HepG2 (cell line): ENCODE data around the gene THPO. TPM values are rescaled to one million over a fixed set of nuclear protein-coding genes. Genes with fewer than 3 reads are reported as not detected.
A peak's percentile ranks its signal among the peaks of the same experiment; 100 is the strongest.

ENCODE experiments used
- ATAC-seq: fragments of 200-7000 bp; cut with Tn5 transposase; 3 replicates; pipeline ENCODE4 v1.9.1; 2020; ENCODE audit warnings: mild to moderate bottlenecking, moderate library complexity
- BruUV-seq: library from RNA; stranded (reverse); fragments of 400-500 nt; replicated peaks from 2 replicates; lab custom pipeline; 2021; lab: Mats Ljungman, UMichigan
- CTCF ChIA-PET: fragments of 300-600 bp; formaldehyde crosslinking; extraction: SDS; loops from one replicate; lab custom pipeline; 2021; ENCODE audit warnings: low total read pairs, inconsistent platforms, low intra/inter-chr PET ratio; lab: Yijun Ruan, JAX
- POLR2A ChIA-PET: fragments of 350-600 bp; sonication (Branson Sonifier 250); formaldehyde crosslinking; loops from one replicate; lab custom pipeline; 2020; ENCODE audit warnings: antibody characterized with exemption, inconsistent platforms; lab: Yijun Ruan, JAX
- DNase-seq: peaks from one replicate; pipeline ENCODE4 v3.0.0-alpha.2; 2015; ENCODE audit warnings: low spot score
- FAIRE-seq: peaks from 3 replicates; lab custom pipeline; 2011; peaks lifted over from hg19 to GRCh38; lab: Jason Lieb, UNC
- H2AFZ ChIP-seq: one replicate; pipeline ENCODE4 v1.6.1; 2011; ENCODE audit warnings: low read length, inconsistent platforms
- H3K27ac ChIP-seq: fragments of 300-600 bp; 3 replicates; pipeline ENCODE4 v1.8.0; 2011; ENCODE audit warnings: mixed run types, mild to moderate bottlenecking, mixed read lengths, low read length, inconsistent platforms; ENCODE audit not compliant: insufficient read depth; ENCODE audit errors: extremely low read length
- H3K27me3 ChIP-seq, 2 experiments: fragments of 200-600 bp in 1 of 2; 2 replicates in 1 of 2; 3 replicates in 1 of 2; pipeline versions ENCODE4 v1.6.0 to v1.8.0; 2011; ENCODE audit warnings: low read length in 2 of 2, mild to moderate bottlenecking in 2 of 2, moderate library complexity in 2 of 2, inconsistent platforms in 1 of 2; ENCODE audit not compliant: insufficient read depth in 2 of 2, control insufficient read depth in 1 of 2
- H3K36me3 ChIP-seq, 2 experiments: fragments of 200-600 bp in 1 of 2; replicated peaks in 1 of 2; 2 replicates in 1 of 2; 3 replicates in 1 of 2; pipeline versions ENCODE4 v1.5.1 to v1.8.0; 2011; ENCODE audit warnings: low read length in 2 of 2, inconsistent platforms in 1 of 2; ENCODE audit not compliant: insufficient read depth in 2 of 2, control insufficient read depth in 1 of 2
- H3K4me1 ChIP-seq: 2 replicates; pipeline ENCODE4 v1.5.1; 2012; ENCODE audit warnings: low read length, inconsistent platforms; ENCODE audit not compliant: insufficient read depth
- H3K4me2 ChIP-seq: 2 replicates; pipeline ENCODE4 v1.6.0; 2011; ENCODE audit warnings: low read depth, low read length, inconsistent platforms
- H3K4me3 ChIP-seq, 3 experiments: fragments of 200-600 bp in 1 of 3; sonication (generic), shearing (Covaris generic) in 1 of 3; replicated peaks in 1 of 3; 2 replicates each; pipeline ENCODE4 v1.5.1; 2011 to 2016; ENCODE audit warnings: low read length in 3 of 3, inconsistent platforms in 2 of 3, low read depth in 2 of 3, mild to moderate bottlenecking in 2 of 3, control low read depth in 1 of 3, mixed read lengths in 1 of 3; ENCODE audit not compliant: insufficient read depth in 1 of 3
- H3K79me2 ChIP-seq: one replicate; pipeline ENCODE4 v1.6.1; 2011; ENCODE audit warnings: low read length, inconsistent platforms; ENCODE audit not compliant: insufficient read depth
- H3K9ac ChIP-seq: 2 replicates; pipeline ENCODE4 v1.6.0; 2011; ENCODE audit warnings: mild to moderate bottlenecking, low read depth, low read length, inconsistent platforms; ENCODE audit not compliant: insufficient read depth
- H3K9me3 ChIP-seq: 2 replicates; pipeline ENCODE4 v1.5.1; 2012; ENCODE audit warnings: mild to moderate bottlenecking, low read length
- H4K20me1 ChIP-seq: 2 replicates; pipeline ENCODE4 v1.6.0; 2011; ENCODE audit warnings: inconsistent platforms, mild to moderate bottlenecking, low read length, moderate library complexity; ENCODE audit not compliant: insufficient read depth
- MEIS1 ChIP-seq: sonication (generic); formaldehyde crosslinking; IDR thresholded peaks from 2 replicates; pipeline ENCODE4 v1.9.0; 2021; ENCODE audit warnings: mild to moderate bottlenecking, missing genetic modification reagents, moderate library complexity, borderline replicate concordance
- ZNF484 ChIP-seq: sonication (generic); formaldehyde crosslinking; IDR thresholded peaks from 2 replicates; pipeline ENCODE4 v1.5.1; 2020; ENCODE audit warnings: mild to moderate bottlenecking, low read depth, missing genetic modification reagents, borderline replicate concordance
- WGBS: methylation state at CpG from one replicate; pipeline ENCODE4 v1.1.6; 2017; ENCODE audit warnings: low lambda C conversion rate; 5-methylcytosine and 5-hydroxymethylcytosine counted together
- in situ Hi-C: cut with HindIII; loops from 2 replicates; pipeline ENCODE4 v1.10.0; 2017; ENCODE audit warnings: low pct_unique_long_range_greater_than_20kb; ENCODE audit not compliant: extremely low pct_ligation_motif_present
- intact Hi-C: fragments of 100-400 bp; cut with micrococcal nuclease; formaldehyde crosslinking; loops from one replicate; pipeline ENCODE4 v1.10.0; 2022; ENCODE audit not compliant: unreplicated experiment
- polyA plus RNA-seq, 8 experiments: library from polyadenylated mRNA; depleted of rRNA in 3 of 8; stranded (reverse) in 7 of 8; unstranded in 1 of 8; fragments of >200 nt; fragmentation: Illumina TruSeq in 4 of 8; extraction: Trizol in 4 of 8; gene quantifications; 2 replicates each; pipeline versions ENCODE4 v1.2.1 to v1.2.3, GENCODE V29; 2011 to 2016; ENCODE audit warnings: low read depth in 4 of 8, missing spikeins in 1 of 8, mixed read lengths in 1 of 8; ENCODE audit not compliant: insufficient read depth in 1 of 8
- total RNA-seq, 5 experiments: library from RNA; depleted of rRNA; stranded (reverse); fragments of >200 nt; fragmentation: Illumina TruSeq; extraction: Trizol; gene quantifications; 2 replicates each; pipeline ENCODE4 v1.2.3, GENCODE V29; 2016; ENCODE audit warnings: low read depth in 1 of 5
- TF ChIP-seq, protein P1 (sequence below): sonication (generic); formaldehyde crosslinking; IDR thresholded peaks from 2 replicates; pipeline ENCODE4 v1.4.0; 2020; ENCODE audit warnings: mild to moderate bottlenecking, missing genetic modification reagents, borderline replicate concordance
- TF ChIP-seq, protein P2 (sequence below), 2 experiments: fragments of 450-650 bp in 1 of 2; sonication (generic) in 1 of 2; formaldehyde crosslinking; IDR thresholded peaks; 2 replicates each; pipeline versions ENCODE4 v1.5.0 to v1.8.0; 2020 to 2022; ENCODE audit warnings: mild to moderate bottlenecking in 1 of 2, missing genetic modification reagents in 1 of 2

THPO gene
- total and polyA plus RNA-seq, 2 of the 13 experiments (the other 11 are each of a cell fraction or from before 2014, with no cell fraction given), result 2.8 to 4.8 TPM

DNA sequence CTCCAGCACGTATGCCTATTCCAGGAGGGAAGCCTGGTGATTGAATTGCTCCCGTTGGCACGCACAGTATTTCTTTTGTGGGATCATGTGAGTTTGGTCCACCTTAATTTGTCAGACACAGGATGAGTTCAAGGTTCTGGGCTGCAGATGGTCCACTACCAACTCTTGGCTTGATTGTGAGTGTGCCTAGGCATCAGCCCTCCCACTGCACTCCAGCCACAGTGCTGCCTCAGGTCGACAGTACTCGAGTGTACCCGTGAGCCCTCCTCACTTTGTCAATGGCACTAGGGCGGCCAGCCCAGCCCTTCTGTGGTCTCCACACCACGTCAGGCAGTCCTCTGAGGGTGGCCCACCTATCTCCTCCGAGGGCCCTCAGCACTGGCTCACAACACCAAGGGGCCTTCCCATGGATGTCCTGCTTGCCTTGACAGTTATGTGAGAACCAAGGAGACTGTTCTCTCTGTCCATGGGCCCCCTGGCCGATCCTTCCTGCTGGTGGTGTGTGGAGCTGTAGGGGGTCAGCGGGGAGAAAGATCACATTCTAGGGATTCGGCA, 32.0 kb upstream of the THPO start:
- BruUV-seq, result no TSS peak

More for the DNA sequence above, 32.0 kb upstream of the THPO start:
- ATAC-seq (peak; percentile 37), FAIRE-seq (no peak)
- Histone ChIP-seq H2AFZ (no peak overlapping the region), H3K4me2 (no peak overlapping the region), H4K20me1 (no peaks in the 10 kb centered on the region), H3K79me2 (no peaks in the 10 kb centered on the region), H3K27ac (no peak overlapping the region), H3K27me3 (peaks cover 0 to 16% of the 10 kb centered on the region in 2 experiments; a peak in 4 of 5 replicates), H3K4me3 (no peak overlapping the region), H3K9me3 (no peaks in the 10 kb centered on the region)
- CTCF ChIA-PET, result no interaction called here
- 19% methylated on average over 7 of the region's 12 CpGs for WGBS
- in situ Hi-C loops, result no loop called here
- TF ChIP-seq, protein P1, sequence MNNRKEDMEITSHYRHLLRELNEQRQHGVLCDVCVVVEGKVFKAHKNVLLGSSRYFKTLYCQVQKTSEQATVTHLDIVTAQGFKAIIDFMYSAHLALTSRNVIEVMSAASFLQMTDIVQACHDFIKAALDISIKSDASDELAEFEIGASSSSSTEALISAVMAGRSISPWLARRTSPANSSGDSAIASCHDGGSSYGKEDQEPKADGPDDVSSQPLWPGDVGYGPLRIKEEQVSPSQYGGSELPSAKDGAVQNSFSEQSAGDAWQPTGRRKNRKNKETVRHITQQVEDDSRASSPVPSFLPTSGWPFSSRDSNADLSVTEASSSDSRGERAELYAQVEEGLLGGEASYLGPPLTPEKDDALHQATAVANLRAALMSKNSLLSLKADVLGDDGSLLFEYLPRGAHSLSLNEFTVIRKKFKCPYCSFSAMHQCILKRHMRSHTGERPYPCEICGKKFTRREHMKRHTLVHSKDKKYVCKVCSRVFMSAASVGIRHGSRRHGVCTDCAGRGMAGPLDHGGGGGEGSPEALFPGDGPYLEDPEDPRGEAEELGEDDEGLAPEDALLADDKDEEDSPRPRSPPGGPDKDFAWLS (CRISPR knock-in tag), result no peak
- TF ChIP-seq, protein P2, sequence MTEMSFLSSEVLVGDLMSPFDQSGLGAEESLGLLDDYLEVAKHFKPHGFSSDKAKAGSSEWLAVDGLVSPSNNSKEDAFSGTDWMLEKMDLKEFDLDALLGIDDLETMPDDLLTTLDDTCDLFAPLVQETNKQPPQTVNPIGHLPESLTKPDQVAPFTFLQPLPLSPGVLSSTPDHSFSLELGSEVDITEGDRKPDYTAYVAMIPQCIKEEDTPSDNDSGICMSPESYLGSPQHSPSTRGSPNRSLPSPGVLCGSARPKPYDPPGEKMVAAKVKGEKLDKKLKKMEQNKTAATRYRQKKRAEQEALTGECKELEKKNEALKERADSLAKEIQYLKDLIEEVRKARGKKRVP (CRISPR knock-in tag; IDR thresholded peaks at IDR 0.05), result no peak
- TF ChIP-seq MEIS1 (no peak), ZNF484 (no peak)
- TF ChIP-seq, all 625 proteins: peak for 0
- Histone ChIP-seq H3K9ac (no peak overlapping the region), H3K36me3 (no peaks in the 10 kb centered on the region), H3K4me1 (peaks cover 20% of the 10 kb centered on the region)
- intact Hi-C loops, result no loop called here
- no peak for DNase-seq
- POLR2A ChIA-PET, result no interaction called here
